ENCODE results near the gene BORCS6. TPM values are rescaled to one million over a fixed set of nuclear protein-coding genes. Genes with fewer than 3 reads are reported as not detected.

The BORCS6 gene
- total and polyA plus RNA-seq, 9 of the 15 experiments (the other 6 are each of a cell fraction or from before 2014, with no cell fraction given): 0.01 to 7.4 (median 2.3) TPM

DNA sequence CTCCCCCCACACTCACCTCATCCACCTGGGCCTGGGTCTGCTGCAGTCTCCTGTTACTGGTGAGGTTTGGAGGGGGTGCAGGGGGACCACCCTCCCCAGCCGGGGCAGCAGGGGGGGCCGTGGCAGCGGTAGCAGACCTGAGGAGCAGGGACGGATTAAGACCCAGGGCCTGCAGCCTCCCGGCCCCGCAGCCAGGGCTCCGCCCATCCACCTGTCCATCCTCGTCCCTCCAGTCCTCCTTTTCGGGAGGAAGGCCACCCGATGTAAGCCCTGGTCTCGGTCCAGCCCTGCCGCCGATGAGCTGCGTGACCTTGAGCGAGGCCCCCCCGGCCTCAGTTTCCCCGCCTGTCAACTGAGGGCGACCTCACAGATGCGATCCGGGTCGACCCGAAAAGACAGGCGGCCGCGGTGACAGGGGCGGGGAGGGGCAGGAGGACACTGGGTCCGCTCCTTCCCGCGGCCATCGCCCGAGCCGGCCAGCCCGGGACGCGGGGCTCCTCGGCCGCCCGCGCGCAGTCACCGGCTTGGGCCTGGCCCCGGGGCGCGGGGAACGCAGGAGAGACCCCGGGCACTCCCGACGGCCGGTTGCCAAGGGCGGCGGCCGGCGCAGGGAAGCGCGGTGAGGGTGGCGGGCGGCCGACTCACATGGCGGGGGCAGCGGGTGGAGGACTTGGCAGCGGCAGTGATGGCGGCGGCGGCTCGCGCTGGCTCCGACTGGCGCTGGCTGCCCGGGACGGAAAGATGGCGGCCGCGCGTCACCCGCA, 27.6 kb downstream of the BORCS6 start, which contains the start of gene VAMP2 (continued):
- TF ChIP-seq MYBL2 (IDR thresholded peaks at IDR 0.05; ENCODE audit: low read depth): no peak
- no peak for TF ChIP-seq MYBL2 (CRISPR knock-in tag; IDR thresholded peaks at IDR 0.05; ENCODE audit: borderline replicate concordance)
- TF ChIP-seq, protein P1, sequence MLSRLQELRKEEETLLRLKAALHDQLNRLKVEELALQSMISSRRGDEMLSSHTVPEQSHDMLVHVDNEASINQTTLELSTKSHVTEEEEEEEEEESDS (CRISPR knock-in tag; IDR thresholded peaks at IDR 0.05): no peak
- peak; percentile 78; the same call in 1 of the 2 replicates for TF ChIP-seq GATAD2B (IDR thresholded peaks at IDR 0.05; ENCODE audit: borderline replicate concordance)
- TF ChIP-seq ZC3H4 (CRISPR knock-in tag; IDR thresholded peaks at IDR 0.05; ENCODE audit: borderline replicate concordance): no peak
- peak; percentile 42 for TF ChIP-seq CCNT2 (IDR thresholded peaks at IDR 0.05; ENCODE audit: borderline replicate concordance, extremely low read depth, insufficient read length, low read depth, low read length)
- TF ChIP-seq PML (IDR thresholded peaks at IDR 0.05; ENCODE audit: low read length): no peak
- TF ChIP-seq, protein P2, sequence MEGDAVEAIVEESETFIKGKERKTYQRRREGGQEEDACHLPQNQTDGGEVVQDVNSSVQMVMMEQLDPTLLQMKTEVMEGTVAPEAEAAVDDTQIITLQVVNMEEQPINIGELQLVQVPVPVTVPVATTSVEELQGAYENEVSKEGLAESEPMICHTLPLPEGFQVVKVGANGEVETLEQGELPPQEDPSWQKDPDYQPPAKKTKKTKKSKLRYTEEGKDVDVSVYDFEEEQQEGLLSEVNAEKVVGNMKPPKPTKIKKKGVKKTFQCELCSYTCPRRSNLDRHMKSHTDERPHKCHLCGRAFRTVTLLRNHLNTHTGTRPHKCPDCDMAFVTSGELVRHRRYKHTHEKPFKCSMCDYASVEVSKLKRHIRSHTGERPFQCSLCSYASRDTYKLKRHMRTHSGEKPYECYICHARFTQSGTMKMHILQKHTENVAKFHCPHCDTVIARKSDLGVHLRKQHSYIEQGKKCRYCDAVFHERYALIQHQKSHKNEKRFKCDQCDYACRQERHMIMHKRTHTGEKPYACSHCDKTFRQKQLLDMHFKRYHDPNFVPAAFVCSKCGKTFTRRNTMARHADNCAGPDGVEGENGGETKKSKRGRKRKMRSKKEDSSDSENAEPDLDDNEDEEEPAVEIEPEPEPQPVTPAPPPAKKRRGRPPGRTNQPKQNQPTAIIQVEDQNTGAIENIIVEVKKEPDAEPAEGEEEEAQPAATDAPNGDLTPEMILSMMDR (IDR thresholded peaks at IDR 0.05 in 2 of 3, conservative IDR thresholded peaks at IDR 0.05 in 1 of 3; ENCODE audit: insufficient read depth in 2 of 3, low read depth in 1 of 3, low read length in 3 of 3): no peak
- TF ChIP-seq CXXC5 (CRISPR knock-in tag; IDR thresholded peaks at IDR 0.05): 0 out of 2 replicates have a peak, but pooled peaks have one; percentile 40
- TF ChIP-seq SREBF2 (CRISPR knock-in tag; IDR thresholded peaks at IDR 0.05): no peak
- peak in 1 of 2 experiments; percentile 69; a peak in 2 of 4 replicates for TF ChIP-seq MAZ (CRISPR knock-in tag; conservative IDR thresholded peaks at IDR 0.05 in 1 of 2, IDR thresholded peaks at IDR 0.05 in 1 of 2)
- no peak for TF ChIP-seq HNRNPH1 (optimal IDR thresholded peaks at IDR 0.05; ENCODE audit: low read depth, low read length)
- peak; percentile 56 to 65; a peak in 2 of 4 replicates for TF ChIP-seq SIN3A (IDR thresholded peaks at IDR 0.05; ENCODE audit: borderline replicate concordance in 2 of 2, control insufficient read depth in 1 of 2, low read depth in 2 of 2, low read length in 2 of 2)
- no peak for TF ChIP-seq TAF9B (IDR thresholded peaks at IDR 0.05; ENCODE audit: partially characterized antibody)
- no peak for TF ChIP-seq ZNF134 (CRISPR knock-in tag; conservative IDR thresholded peaks at IDR 0.05)
- TF ChIP-seq TBP (optimal IDR thresholded peaks at IDR 0.05; ENCODE audit: low read depth, low read length): peak; percentile 58
- TF ChIP-seq FOXO4 (CRISPR knock-in tag; IDR thresholded peaks at IDR 0.05): no peak
- TF ChIP-seq KLF1 (tag; IDR thresholded peaks at IDR 0.05): no peak
- no peak for TF ChIP-seq SLC30A9 (CRISPR knock-in tag; IDR thresholded peaks at IDR 0.05)
- no peak for TF ChIP-seq CSDE1 (IDR thresholded peaks at IDR 0.05)
- TF ChIP-seq, protein P3, sequence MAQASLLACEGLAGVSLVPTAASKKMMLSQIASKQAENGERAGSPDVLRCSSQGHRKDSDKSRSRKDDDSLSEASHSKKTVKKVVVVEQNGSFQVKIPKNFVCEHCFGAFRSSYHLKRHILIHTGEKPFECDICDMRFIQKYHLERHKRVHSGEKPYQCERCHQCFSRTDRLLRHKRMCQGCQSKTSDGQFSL (CRISPR knock-in tag; IDR thresholded peaks at IDR 0.05): no peak
- TF ChIP-seq, protein P3 (tag; IDR thresholded peaks at IDR 0.05): no peak
